GM19099 (cell line): Measurements from ENCODE around the gene KIF3A.

Experiments used
- POLR2A ChIP-seq: IDR thresholded peaks from 3 replicates; pipeline ENCODE4 v1.6.1; 2011; ENCODE audit warnings: low read depth; ENCODE audit not compliant: insufficient read length; ENCODE audit errors: extremely low read depth

Gene KIF3A

GRCh38 chr5:132680780-132681475 lies 56.4 kb downstream of the KIF3A start:
- TF ChIP-seq POLR2A, result no peak

- no peak for TF ChIP-seq POLR2A
These were observed 57.5 kb downstream of the KIF3A start for GRCh38 chr5:132679717-132680380.

DNA sequence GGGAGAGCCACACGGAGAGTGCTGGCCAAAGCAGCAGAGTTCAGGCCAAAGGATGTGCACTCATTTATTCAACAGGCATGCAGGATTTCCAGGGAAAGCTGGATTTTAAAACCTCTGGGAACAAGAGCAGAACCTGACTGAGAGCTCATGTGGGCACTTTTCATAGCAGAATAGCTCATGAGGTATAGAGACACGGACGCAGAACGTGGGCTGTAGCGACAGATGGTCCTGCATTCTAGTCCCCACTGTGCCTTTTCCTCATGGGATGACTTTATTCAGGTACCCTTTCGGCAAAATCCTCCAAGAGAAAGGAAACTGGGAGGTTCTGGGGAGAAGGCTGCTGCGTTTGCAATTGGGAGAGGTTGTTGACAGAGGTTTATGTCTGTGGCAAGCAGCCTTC lies 58.2 kb downstream of the KIF3A start:
- TF ChIP-seq POLR2A, result no peak

- no peak for TF ChIP-seq POLR2A
These were observed 58.6 kb downstream of the KIF3A start for GRCh38 chr5:132678735-132679134.

DNA sequence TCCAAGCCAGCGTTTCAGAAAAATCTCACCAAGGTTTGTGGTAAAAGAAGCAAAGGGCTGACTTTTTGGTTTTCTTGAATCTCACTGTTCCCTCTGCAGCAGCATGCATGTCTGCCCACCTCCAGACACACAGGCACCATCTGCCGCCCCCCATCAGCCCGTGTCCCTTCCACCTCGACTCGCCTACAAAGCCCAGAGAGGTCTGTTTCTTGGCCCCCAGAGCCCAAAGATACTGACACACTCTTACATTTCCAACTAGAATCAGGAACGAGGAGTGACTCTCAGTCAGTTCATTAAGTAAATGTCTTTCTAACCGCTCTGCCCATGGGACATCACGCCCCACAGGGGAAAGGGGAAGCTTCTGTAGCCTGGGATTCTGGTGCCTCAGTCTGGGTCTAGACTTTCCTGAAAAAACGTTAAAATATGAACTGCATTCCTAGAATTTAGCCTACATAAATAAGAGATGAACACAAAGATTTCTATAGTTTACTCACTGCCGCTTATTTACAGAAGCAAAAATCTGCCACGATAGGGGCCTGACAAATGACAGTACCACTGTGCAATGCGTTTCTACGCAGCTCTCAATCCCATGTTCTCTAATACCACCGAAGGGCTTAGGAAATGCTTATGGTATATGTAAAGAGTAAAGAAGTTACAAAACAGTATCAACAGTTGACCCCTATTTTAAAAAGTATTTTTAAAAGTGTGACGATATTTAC lies 59.5 kb downstream of the KIF3A start:
- no peak for TF ChIP-seq POLR2A

DNA sequence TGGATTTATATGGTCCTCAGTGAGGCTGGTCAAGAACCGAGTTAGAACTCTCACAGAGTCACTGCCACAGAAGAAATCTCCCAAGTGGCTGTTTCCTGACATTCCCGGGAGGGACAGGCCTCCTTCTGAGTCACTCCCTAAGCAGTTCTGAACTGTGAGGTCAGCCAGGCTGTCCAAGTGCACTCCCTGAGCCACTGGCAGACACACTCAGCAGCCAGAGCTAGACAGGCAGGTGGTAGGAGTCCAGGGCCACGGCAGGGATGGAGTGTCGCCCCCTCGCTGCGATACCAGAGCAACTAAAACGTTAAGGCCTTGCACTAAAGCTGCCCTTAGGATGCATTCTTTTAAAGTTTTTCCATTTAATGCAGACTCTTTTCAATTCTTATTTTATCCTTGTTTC lies 60.2 kb downstream of the KIF3A start:
- no peak for TF ChIP-seq POLR2A

DNA sequence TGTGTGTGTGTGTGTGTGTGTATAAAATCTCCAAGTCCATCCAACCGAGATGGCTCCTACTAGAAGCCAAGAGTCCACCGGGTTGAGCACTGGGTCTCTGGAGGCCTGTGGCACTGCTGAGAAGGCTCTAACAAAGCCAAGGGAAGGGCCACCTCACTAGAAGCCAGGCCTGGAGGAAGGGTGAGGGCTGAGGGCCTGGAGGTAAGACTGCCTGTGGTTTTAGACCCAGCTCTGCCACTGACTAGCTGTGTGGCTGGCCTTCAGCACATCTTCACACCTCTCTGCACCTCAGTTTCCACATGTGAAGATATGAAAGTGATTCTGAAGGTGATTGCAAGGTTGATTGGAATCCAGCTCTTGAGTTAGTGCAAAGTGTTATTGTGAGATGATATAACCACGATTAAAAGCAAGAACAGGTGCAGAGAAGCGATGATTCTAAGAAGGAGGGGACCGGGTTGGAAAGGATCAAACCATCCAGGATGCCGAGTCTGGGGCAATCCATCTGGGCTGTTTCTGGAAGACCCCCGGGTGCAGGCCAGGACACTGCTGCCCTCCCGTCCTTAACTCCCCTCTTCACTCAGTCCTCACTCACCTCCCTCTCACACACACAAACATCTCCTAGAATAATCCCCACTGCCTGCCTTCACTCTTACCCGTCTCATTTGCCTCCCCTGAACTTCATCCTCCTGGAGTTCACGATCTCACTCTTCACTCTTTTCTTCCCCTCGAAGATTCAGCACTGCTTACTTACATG lies 61.2 kb downstream of the KIF3A start:
- no peak for TF ChIP-seq POLR2A

GRCh38 chr5:132674671-132675506 lies 62.5 kb downstream of the KIF3A start:
- TF ChIP-seq POLR2A, result peak; percentile 55

GRCh38 chr5:132673939-132674630 lies 63.3 kb downstream of the KIF3A start, which contains the start of gene IL4:
TSS of gene IL4 (plus strand) at chr5:132673989. CDS start at chr5:132674051, 62 bp downstream.
- TF ChIP-seq POLR2A, result no peak

DNA sequence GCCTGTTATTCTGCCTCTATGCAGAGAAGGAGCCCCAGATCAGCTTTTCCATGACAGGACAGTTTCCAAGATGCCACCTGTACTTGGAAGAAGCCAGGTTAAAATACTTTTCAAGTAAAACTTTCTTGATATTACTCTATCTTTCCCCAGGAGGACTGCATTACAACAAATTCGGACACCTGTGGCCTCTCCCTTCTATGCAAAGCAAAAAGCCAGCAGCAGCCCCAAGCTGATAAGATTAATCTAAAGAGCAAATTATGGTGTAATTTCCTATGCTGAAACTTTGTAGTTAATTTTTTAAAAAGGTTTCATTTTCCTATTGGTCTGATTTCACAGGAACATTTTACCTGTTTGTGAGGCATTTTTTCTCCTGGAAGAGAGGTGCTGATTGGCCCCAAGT lies 63.9 kb downstream of the KIF3A start:
- TF ChIP-seq POLR2A, result no peak

GRCh38 chr5:132671000-132671399 lies 66.3 kb downstream of the KIF3A start:
- TF ChIP-seq POLR2A, result no peak

- no peak for TF ChIP-seq POLR2A
These were observed 67.1 kb downstream of the KIF3A start for GRCh38 chr5:132669966-132670882.

DNA sequence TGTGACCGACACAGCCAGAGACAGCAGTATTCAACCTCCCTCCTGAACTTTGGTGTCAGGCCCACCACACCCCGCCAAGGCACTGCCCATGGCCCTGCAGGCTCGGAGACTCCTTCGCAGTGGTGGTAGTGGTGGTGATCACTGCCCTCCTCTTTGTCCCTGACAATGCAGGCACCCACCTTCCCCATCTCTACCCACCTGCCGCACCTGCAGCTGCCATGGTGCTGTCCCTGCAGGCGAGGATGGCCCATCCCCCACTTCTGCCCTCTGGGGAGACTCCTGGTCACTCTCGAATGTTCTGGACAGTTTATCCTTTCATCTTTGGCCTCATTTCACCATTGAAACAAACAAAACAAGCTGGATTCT lies 67.9 kb downstream of the KIF3A start:
- TF ChIP-seq POLR2A, result no peak

DNA sequence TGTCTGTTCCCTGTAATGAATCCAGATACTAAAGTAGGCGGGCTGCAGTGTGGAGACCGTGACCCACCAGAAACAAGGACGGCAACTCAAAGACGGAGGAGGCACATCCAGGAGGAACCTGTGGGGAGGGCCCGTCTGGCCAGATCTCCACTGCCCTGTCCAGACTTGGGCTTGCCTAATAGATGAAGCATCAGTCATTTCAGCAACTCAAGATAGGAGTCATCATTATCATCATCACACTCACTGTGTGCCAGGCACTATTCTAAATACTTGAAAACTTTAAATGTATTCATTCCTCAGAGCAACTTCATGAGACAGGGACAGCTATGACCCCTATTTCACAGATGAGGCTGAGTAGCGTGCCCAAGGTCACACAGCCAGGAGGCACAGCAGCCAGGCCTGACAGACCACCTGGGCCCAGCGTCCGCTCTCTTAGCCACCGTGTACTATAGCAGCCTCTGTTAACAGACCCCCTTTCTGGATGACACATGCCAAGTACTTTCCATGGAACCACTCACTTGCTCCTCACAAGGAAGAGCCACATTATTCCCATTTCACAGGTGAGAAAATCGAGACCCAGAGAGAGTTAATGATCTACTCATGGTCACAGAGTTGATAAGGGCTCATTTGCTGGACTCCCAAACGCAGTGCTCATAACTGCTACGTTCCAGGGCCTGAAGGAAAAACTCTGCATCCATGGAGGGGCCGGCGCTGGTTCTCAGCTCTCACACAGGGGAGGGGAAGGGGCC lies 68.5 kb downstream of the KIF3A start:
- TF ChIP-seq POLR2A, result no peak
